Neural cell (in vitro differentiated cells): ENCODE data around the gene COL16A1. TPM values are rescaled to one million over a fixed set of nuclear protein-coding genes. Genes with fewer than 3 reads are reported as not detected.

Experiments
- H2AFZ ChIP-seq: fragments of 200-600, 300-800 bp; sonication (generic), shearing (Covaris generic); 2 replicates; pipeline ENCODE4 v1.6.0; 2014; ENCODE audit warnings: low read depth, mild to moderate bottlenecking, antibody characterized with exemption, low read length, moderate library complexity
- H3F3A ChIP-seq: fragments of 200-600 bp; shearing (Covaris generic); 2 replicates; pipeline ENCODE4 v1.6.1; 2016; ENCODE audit warnings: mild to moderate bottlenecking, moderate library complexity, mixed read lengths, antibody characterized with exemption, low read length; ENCODE audit not compliant: insufficient read depth, poor library complexity, severe bottlenecking
- H3K27ac ChIP-seq: fragments of 200-600, 300-800 bp; sonication (generic), shearing (Covaris generic); 2 replicates; pipeline ENCODE4 v1.5.1; 2014; ENCODE audit warnings: mild to moderate bottlenecking, low read length, moderate library complexity
- H3K27me3 ChIP-seq: fragments of 300-800, 200-600 bp; sonication (generic), shearing (Covaris generic); 2 replicates; pipeline ENCODE4 v1.6.0; 2014; ENCODE audit warnings: mild to moderate bottlenecking, low read depth, low read length, moderate library complexity; ENCODE audit not compliant: insufficient read depth
- H3K36me3 ChIP-seq: fragments of 300-800, 200-600 bp; sonication (generic), shearing (Covaris generic); 2 replicates; pipeline ENCODE4 v1.5.1; 2014; ENCODE audit warnings: mild to moderate bottlenecking, antibody characterized with exemption, low read length, moderate library complexity; ENCODE audit not compliant: insufficient read depth
- H3K4me2 ChIP-seq: fragments of 300-800, 200-600 bp; sonication (generic), shearing (Covaris generic); 2 replicates; pipeline ENCODE4 v1.6.0; 2014; ENCODE audit warnings: mild to moderate bottlenecking, low read length
- H3K4me3 ChIP-seq: fragments of 300-800, 200-600 bp; sonication (generic), shearing (Covaris generic); 2 replicates; pipeline ENCODE4 v1.5.1; 2014; ENCODE audit warnings: mild to moderate bottlenecking, low read length, moderate library complexity
- H3K79me2 ChIP-seq: fragments of 200-600 bp; shearing (Covaris generic); replicated peaks from 2 replicates; pipeline ENCODE4 v1.6.0; 2014; ENCODE audit warnings: mild to moderate bottlenecking, low read length, moderate library complexity; ENCODE audit not compliant: insufficient read depth
- H3K9ac ChIP-seq: fragments of 300-800, 200-600 bp; sonication (generic), shearing (Covaris generic); 2 replicates; pipeline ENCODE4 v1.6.1; 2016; ENCODE audit warnings: mild to moderate bottlenecking, low read length, mixed read lengths
- H3K9me2 ChIP-seq: fragments of 200-600 bp; shearing (Covaris generic); 2 replicates; pipeline ENCODE4 v1.6.1; 2016; ENCODE audit warnings: mild to moderate bottlenecking, low read length, mixed read lengths; ENCODE audit not compliant: insufficient read depth
- H3K9me3 ChIP-seq: fragments of 200-600, 300-800 bp; sonication (generic), shearing (Covaris generic); 2 replicates; pipeline ENCODE4 v1.6.1; 2016; ENCODE audit warnings: mild to moderate bottlenecking, mixed run types, low read length, moderate library complexity, mixed read lengths
- H4K20me1 ChIP-seq: fragments of 200-600 bp; shearing (Covaris generic); 2 replicates; pipeline ENCODE4 v1.6.1; 2016; ENCODE audit warnings: mild to moderate bottlenecking, mixed run types; ENCODE audit not compliant: insufficient read depth
- EP300 ChIP-seq: fragments of 450-650 bp; conservative IDR thresholded peaks from 2 replicates; pipeline ENCODE4 v1.6.1; 2014; ENCODE audit warnings: antibody characterized with exemption, mild to moderate bottlenecking, moderate library complexity; ENCODE audit not compliant: poor library complexity, severe bottlenecking
- EZH2 ChIP-seq: fragments of 200-600, 300-800 bp; shearing (Covaris generic), sonication (generic); IDR thresholded peaks from 2 replicates; pipeline ENCODE4 v1.6.1; 2014; ENCODE audit warnings: antibody characterized with exemption, low read length, borderline replicate concordance, mild to moderate bottlenecking; ENCODE audit not compliant: insufficient read depth, poor library complexity, severe bottlenecking
- MXI1 ChIP-seq: fragments of 450-650 bp; conservative IDR thresholded peaks from 2 replicates; pipeline ENCODE4 v1.6.1; 2014; ENCODE audit warnings: antibody characterized with exemption, mild to moderate bottlenecking; ENCODE audit not compliant: poor library complexity, severe bottlenecking
- POLR2AphosphoS5 ChIP-seq: IDR thresholded peaks from 2 replicates; pipeline ENCODE4 v1.6.1; 2012
- RAD21 ChIP-seq: fragments of 450-650 bp; conservative IDR thresholded peaks from 2 replicates; pipeline ENCODE4 v1.6.1; 2014; ENCODE audit warnings: antibody characterized with exemption, mild to moderate bottlenecking, moderate library complexity
- REST ChIP-seq: IDR thresholded peaks from 2 replicates; pipeline ENCODE4 v1.6.1; 2012; ENCODE audit warnings: borderline replicate concordance
- SMC3 ChIP-seq: fragments of 450-650 bp; conservative IDR thresholded peaks from 2 replicates; pipeline ENCODE4 v1.6.1; 2014; ENCODE audit warnings: antibody characterized with exemption, mild to moderate bottlenecking, moderate library complexity; ENCODE audit not compliant: poor library complexity
- TAF1 ChIP-seq: IDR thresholded peaks from 2 replicates; pipeline ENCODE4 v1.6.1; 2012; ENCODE audit warnings: low read depth
- polyA plus RNA-seq: library from polyadenylated mRNA; depleted of rRNA; stranded (reverse); fragments of >200 nt; gene quantifications from 2 replicates; pipeline ENCODE4 v1.2.3, GENCODE V29; 2014
- TF ChIP-seq, protein P1 (sequence below): fragments of 450-650 bp; IDR thresholded peaks from 2 replicates; pipeline ENCODE4 v1.5.1; 2014; ENCODE audit warnings: antibody characterized with exemption, mild to moderate bottlenecking, moderate library complexity; ENCODE audit not compliant: poor library complexity, severe bottlenecking

Gene COL16A1
- polyA plus RNA-seq, 1 donor from 2014 or later, result 3.4 TPM

- H2AFZ ChIP-seq, result no peak overlapping the region
- H3K9ac ChIP-seq, result no peak overlapping the region
- no peaks in the 10 kb centered on the region for H3K9me2 ChIP-seq
- H3F3A ChIP-seq, result no peaks in the 10 kb centered on the region
- no peaks in the 10 kb centered on the region for H3K27me3 ChIP-seq
- H3K36me3 ChIP-seq, result no peaks in the 10 kb centered on the region
- H3K79me2 ChIP-seq, result no peaks in the 10 kb centered on the region
- TF ChIP-seq EP300, result no peak
- TF ChIP-seq MXI1, result no peak
- no peak for TF ChIP-seq TAF1
- TF ChIP-seq RAD21, result no peak
- TF ChIP-seq, protein P1, sequence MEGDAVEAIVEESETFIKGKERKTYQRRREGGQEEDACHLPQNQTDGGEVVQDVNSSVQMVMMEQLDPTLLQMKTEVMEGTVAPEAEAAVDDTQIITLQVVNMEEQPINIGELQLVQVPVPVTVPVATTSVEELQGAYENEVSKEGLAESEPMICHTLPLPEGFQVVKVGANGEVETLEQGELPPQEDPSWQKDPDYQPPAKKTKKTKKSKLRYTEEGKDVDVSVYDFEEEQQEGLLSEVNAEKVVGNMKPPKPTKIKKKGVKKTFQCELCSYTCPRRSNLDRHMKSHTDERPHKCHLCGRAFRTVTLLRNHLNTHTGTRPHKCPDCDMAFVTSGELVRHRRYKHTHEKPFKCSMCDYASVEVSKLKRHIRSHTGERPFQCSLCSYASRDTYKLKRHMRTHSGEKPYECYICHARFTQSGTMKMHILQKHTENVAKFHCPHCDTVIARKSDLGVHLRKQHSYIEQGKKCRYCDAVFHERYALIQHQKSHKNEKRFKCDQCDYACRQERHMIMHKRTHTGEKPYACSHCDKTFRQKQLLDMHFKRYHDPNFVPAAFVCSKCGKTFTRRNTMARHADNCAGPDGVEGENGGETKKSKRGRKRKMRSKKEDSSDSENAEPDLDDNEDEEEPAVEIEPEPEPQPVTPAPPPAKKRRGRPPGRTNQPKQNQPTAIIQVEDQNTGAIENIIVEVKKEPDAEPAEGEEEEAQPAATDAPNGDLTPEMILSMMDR, result no peak
- no peak for TF ChIP-seq POLR2AphosphoS5
- no peak for TF ChIP-seq REST
- no peak for TF ChIP-seq SMC3
- no peak for TF ChIP-seq EZH2
- H3K4me3 ChIP-seq, result no peak overlapping the region
- no peak overlapping the region for H3K4me2 ChIP-seq
- no peaks in the 10 kb centered on the region for H3K9me3 ChIP-seq
- H3K27ac ChIP-seq, result no peak overlapping the region
- H4K20me1 ChIP-seq, result no peaks in the 10 kb centered on the region
Observed at GRCh38 chr1:31685795-31686194, 18.0 kb downstream of the COL16A1 start.

- no peaks in the 10 kb centered on the region for H3F3A ChIP-seq
- no peaks in the 10 kb centered on the region for H3K36me3 ChIP-seq
- no peaks in the 10 kb centered on the region for H3K9me3 ChIP-seq
- no peaks in the 10 kb centered on the region for H3K9me2 ChIP-seq
- no peak overlapping the region for H3K4me3 ChIP-seq
- H4K20me1 ChIP-seq, result no peaks in the 10 kb centered on the region
- no peak overlapping the region for H3K4me2 ChIP-seq
- TF ChIP-seq, protein P1, result no peak
- TF ChIP-seq TAF1 (no peak), EZH2 (no peak), EP300 (no peak), MXI1 (no peak), RAD21 (no peak), POLR2AphosphoS5 (no peak), REST (no peak), SMC3 (no peak)
- no peaks in the 10 kb centered on the region for H3K27me3 ChIP-seq
- no peaks in the 10 kb centered on the region for H3K79me2 ChIP-seq
- H2AFZ ChIP-seq, result no peak overlapping the region
- H3K27ac ChIP-seq, result no peak overlapping the region
- H3K9ac ChIP-seq, result no peak overlapping the region
Observed at GRCh38 chr1:31683997-31684396, 19.8 kb downstream of the COL16A1 start.
